Esophagus squamous epithelium (tissue), 4 donors: Measurements from ENCODE around the gene CAMTA1.

Source experiments
- POLR2A ChIP-seq, 4 donors: fragments of 450-650 bp; IDR thresholded peaks; one replicate each; pipeline ENCODE4 v1.6.1; 2017; ENCODE audit warnings: antibody characterized with exemption in 4 of 4, mild to moderate bottlenecking in 4 of 4, moderate library complexity in 3 of 4
- TF ChIP-seq, protein P1 (sequence below), 6 experiments: fragments of 450-650 bp in 4 of 6; fragments of 200-600 bp in 2 of 6; sonication (generic) in 2 of 6; IDR thresholded peaks; one replicate each; pipeline ENCODE4 v1.5.1; 2016 to 2019; ENCODE audit warnings: antibody characterized with exemption in 6 of 6, mild to moderate bottlenecking in 4 of 6, moderate library complexity in 4 of 6

DNA sequence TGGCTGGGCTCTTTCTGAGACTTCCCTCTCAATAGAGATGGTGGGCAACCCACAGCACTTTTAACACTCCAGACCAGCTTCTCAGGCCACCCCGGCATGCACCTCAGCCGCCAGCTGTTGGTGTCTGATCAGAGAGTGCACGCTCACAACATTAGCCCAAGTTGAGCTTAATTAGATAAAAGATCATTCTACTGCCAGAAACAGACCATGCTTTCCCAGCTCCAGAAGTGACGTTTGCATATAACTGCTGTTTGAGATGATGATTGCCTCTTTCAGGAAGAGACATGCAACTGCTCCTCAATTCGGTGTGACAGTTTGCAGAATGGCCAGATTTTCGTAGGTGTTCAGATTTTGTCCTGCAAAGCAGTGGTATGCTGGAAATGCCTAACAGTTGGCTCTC lies 700.6 kb downstream of the CAMTA1 start:
- TF ChIP-seq, protein P1, sequence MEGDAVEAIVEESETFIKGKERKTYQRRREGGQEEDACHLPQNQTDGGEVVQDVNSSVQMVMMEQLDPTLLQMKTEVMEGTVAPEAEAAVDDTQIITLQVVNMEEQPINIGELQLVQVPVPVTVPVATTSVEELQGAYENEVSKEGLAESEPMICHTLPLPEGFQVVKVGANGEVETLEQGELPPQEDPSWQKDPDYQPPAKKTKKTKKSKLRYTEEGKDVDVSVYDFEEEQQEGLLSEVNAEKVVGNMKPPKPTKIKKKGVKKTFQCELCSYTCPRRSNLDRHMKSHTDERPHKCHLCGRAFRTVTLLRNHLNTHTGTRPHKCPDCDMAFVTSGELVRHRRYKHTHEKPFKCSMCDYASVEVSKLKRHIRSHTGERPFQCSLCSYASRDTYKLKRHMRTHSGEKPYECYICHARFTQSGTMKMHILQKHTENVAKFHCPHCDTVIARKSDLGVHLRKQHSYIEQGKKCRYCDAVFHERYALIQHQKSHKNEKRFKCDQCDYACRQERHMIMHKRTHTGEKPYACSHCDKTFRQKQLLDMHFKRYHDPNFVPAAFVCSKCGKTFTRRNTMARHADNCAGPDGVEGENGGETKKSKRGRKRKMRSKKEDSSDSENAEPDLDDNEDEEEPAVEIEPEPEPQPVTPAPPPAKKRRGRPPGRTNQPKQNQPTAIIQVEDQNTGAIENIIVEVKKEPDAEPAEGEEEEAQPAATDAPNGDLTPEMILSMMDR (IDR thresholded peaks at IDR 0.05) = no peak
- TF ChIP-seq POLR2A (IDR thresholded peaks at IDR 0.05) = no peak
